ENCODE results near the gene QSER1.

QSER1 gene

GRCh38 chr11:32874132-32874531 is 18.5 kb upstream of the QSER1 start:
- Histone ChIP-seq H3K36me3 (no peaks in the 10 kb centered on the region), H3K9me3 (no peaks in the 10 kb centered on the region), H3K27me3 (peaks cover 4% of the 10 kb centered on the region), H3K4me3 (ENCODE audit: low read depth, low read length) (no peak overlapping the region), H3K4me1 (no peaks in the 10 kb centered on the region)
- TF ChIP-seq, protein P1, sequence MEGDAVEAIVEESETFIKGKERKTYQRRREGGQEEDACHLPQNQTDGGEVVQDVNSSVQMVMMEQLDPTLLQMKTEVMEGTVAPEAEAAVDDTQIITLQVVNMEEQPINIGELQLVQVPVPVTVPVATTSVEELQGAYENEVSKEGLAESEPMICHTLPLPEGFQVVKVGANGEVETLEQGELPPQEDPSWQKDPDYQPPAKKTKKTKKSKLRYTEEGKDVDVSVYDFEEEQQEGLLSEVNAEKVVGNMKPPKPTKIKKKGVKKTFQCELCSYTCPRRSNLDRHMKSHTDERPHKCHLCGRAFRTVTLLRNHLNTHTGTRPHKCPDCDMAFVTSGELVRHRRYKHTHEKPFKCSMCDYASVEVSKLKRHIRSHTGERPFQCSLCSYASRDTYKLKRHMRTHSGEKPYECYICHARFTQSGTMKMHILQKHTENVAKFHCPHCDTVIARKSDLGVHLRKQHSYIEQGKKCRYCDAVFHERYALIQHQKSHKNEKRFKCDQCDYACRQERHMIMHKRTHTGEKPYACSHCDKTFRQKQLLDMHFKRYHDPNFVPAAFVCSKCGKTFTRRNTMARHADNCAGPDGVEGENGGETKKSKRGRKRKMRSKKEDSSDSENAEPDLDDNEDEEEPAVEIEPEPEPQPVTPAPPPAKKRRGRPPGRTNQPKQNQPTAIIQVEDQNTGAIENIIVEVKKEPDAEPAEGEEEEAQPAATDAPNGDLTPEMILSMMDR (IDR thresholded peaks at IDR 0.05; ENCODE audit: low read depth, low read length) = no peak
- DNase-seq = no peak

GRCh38 chr11:32881286-32881685 is 11.3 kb upstream of the QSER1 start:
- H3K4me3 ChIP-seq (ENCODE audit: low read depth, low read length) = no peak overlapping the region
- no peaks in the 10 kb centered on the region for H3K9me3 ChIP-seq
- no peaks in the 10 kb centered on the region for H3K36me3 ChIP-seq
- no peaks in the 10 kb centered on the region for H3K4me1 ChIP-seq
- DNase-seq = no peak
- TF ChIP-seq, protein P1 (IDR thresholded peaks at IDR 0.05; ENCODE audit: low read depth, low read length) = no peak
- no peaks in the 10 kb centered on the region for H3K27me3 ChIP-seq

- TF ChIP-seq, protein P1 (IDR thresholded peaks at IDR 0.05; ENCODE audit: low read depth, low read length) = no peak
- H3K9me3 ChIP-seq = no peaks in the 10 kb centered on the region
- H3K27me3 ChIP-seq = no peaks in the 10 kb centered on the region
- no peaks in the 10 kb centered on the region for H3K36me3 ChIP-seq
- DNase-seq = no peak
- H3K4me1 ChIP-seq = no peaks in the 10 kb centered on the region
- H3K4me3 ChIP-seq (ENCODE audit: low read depth, low read length) = no peak overlapping the region
Measured at GRCh38 chr11:32883421-32883820, 9.2 kb upstream of the QSER1 start.

GRCh38 chr11:32884023-32884422 is 8.6 kb upstream of the QSER1 start:
- Histone ChIP-seq H3K36me3 (no peaks in the 10 kb centered on the region), H3K27me3 (no peaks in the 10 kb centered on the region), H3K4me1 (no peaks in the 10 kb centered on the region), H3K4me3 (ENCODE audit: low read depth, low read length) (no peak overlapping the region), H3K9me3 (no peaks in the 10 kb centered on the region)
- no peak for DNase-seq
- TF ChIP-seq, protein P1 (IDR thresholded peaks at IDR 0.05; ENCODE audit: low read depth, low read length) = no peak

DNA sequence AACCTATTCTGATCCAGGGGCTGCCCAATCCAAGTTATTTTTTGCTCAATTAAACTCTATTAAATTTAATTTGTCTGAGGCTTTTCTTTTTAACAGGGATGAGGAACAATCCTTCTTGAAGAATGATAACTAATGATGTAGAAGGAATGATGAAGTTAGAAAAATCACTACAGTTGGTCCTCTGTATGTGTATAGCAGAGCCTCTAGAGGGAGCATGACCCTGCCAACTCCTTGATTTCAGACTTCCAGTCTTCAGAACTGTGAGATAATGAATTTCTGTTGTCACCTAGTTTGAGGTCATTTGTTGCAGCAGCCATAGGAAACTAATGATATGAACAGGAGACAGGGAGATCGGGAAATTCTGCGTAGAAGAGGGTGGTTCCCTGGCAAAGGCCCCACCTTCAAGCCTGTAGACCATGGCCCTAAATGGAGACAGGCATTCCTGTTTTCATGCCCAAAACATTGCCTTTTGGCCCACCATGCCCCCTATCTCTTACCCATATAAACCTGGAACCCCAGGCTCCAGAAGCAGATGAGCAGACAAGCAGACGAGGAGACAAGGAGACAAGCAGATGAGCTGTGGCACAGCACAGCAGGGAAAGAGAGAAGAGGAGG is 7.7 kb upstream of the QSER1 start:
- TF ChIP-seq, protein P1 (IDR thresholded peaks at IDR 0.05; ENCODE audit: low read depth, low read length) = peak; percentile 31
- H3K36me3 ChIP-seq = no peaks in the 10 kb centered on the region
- no peaks in the 10 kb centered on the region for H3K4me1 ChIP-seq
- H3K27me3 ChIP-seq = no peaks in the 10 kb centered on the region
- DNase-seq = no peak
- H3K4me3 ChIP-seq (ENCODE audit: low read depth, low read length) = no peak overlapping the region
- no peaks in the 10 kb centered on the region for H3K9me3 ChIP-seq

DNA sequence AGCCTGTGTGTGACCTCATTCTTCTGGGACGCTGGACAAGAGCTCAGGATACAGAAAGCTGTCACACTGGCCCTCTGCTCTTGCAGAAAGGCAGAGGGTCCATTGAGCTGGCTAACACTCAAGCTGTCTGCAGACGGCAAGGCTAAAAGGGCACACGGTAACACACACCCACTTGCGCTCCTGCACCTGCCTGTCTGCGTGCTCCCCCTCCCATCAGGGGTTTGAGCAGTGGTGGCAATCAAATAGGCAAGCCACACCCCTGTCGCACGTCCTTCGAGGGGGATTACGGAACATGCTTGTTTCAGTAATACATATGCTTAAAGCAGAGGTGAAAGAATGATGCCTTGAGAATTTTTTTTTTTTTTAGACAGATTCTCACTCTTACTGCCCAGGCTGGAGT is 7.1 kb upstream of the QSER1 start:
- TF ChIP-seq, protein P1 (IDR thresholded peaks at IDR 0.05; ENCODE audit: low read depth, low read length) = no peak
- DNase-seq = no peak
- no peaks in the 10 kb centered on the region for H3K9me3 ChIP-seq
- no peaks in the 10 kb centered on the region for H3K4me1 ChIP-seq
- H3K4me3 ChIP-seq (ENCODE audit: low read depth, low read length) = no peak overlapping the region
- no peaks in the 10 kb centered on the region for H3K36me3 ChIP-seq
- no peaks in the 10 kb centered on the region for H3K27me3 ChIP-seq
